ENCODE results near the gene BMPER.

The BMPER gene

GRCh38 chr7:33888166-33888565 is 17.2 kb upstream of the BMPER start:
- DNase-seq (ENCODE audit: low spot score), result no peak

GRCh38 chr7:33892945-33893344 is 12.4 kb upstream of the BMPER start:
- no peak for DNase-seq (ENCODE audit: low spot score)

DNA sequence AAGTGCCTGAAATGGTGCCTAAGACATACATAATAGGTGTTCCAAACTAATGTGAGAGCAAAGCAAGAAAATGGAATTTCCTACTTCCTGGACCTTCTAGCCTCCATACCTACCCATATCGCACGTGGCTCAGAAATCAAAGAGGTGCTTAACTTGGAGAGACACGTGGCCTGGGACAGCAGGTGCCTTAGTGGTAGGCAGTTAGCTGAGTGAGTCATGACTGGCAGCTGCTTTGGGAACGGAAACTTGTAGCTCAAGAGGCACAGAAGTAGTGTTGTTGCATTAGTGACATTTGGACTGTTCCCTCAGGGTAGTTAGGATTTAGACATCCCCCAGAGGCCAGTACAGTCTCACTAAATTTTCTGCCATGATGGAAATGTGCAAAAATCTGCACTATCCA is 12.0 kb upstream of the BMPER start:
- no peak for DNase-seq (ENCODE audit: low spot score)

- DNase-seq (ENCODE audit: low spot score), result peak; percentile 69
Observed at GRCh38 chr7:33895025-33895804, 10.1 kb upstream of the BMPER start.

GRCh38 chr7:33900501-33900900 is 4.8 kb upstream of the BMPER start:
- no peak for DNase-seq (ENCODE audit: low spot score)

GRCh38 chr7:33901199-33901598 is 4.1 kb upstream of the BMPER start:
- DNase-seq (ENCODE audit: low spot score), result no peak

DNA sequence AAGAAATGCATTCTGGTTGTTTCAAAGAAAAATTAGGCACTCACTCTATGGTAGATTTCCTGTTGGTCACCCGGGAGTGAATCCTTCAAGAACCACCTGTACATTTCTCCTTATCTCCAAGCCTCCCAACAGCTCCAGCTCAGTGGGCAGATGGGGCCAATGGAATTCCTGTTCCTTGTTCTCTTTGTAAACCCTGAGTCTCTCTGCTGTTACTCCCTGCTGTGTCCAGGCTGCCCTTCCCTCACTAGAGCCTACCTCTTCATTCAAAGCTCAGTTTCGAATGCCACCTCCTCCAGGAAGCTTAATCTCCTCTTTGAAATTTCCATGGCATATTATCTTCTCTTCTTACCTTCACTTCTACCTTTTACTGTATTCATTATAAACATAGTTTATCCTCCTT is 3.5 kb upstream of the BMPER start:
- no peak for DNase-seq (ENCODE audit: low spot score)

- no peak for DNase-seq (ENCODE audit: low spot score)
Observed at GRCh38 chr7:33902746-33903145, 2.6 kb upstream of the BMPER start.

DNA sequence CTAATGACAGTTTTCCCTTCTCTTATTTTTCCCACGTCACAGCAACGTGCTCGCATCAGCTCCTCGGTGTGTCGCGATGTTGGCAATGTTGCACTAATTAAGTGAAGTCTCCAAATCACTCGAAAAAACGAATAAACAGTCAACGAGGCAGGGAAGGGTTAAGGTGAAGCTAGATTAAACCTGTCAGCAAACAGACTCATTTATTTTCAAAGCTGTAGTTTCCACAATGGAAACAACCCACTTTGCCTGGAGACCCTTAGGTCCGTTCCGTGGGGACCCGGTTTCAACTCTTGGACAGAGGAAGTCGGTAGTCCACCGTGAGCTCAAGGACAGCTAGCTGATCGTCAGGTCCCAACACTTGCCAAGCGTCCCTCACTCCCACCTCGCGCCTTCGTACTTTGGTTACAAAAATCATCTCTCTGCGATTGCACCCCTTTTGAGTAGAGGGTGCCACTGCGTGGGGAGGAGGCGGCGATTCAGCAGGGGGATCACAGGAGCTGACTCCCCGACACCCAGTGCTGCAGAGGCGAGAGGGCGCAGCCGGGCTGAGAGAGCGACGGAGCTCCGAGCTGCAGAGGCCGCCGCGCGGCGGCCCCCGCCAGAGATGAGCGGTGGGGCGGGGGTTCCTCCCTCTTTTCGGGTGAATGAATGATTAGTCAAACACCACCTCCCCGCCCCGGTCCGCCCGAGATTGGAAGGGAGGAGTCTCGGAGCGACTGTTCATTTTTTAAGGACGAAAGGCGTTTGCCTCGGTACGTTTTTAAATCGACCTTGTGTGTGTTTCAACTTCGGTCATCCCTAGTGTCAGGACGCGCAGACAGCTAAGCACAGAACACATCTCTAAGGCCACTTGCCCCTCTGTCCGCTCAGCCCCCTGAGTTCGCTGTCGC is 1.3 kb upstream of the BMPER start:
- DNase-seq (ENCODE audit: low spot score), result peak; percentile 53

GRCh38 chr7:33904681-33905388 is 504 bp upstream of the BMPER start:
- peak; percentile 69 for DNase-seq (ENCODE audit: low spot score)

DNA sequence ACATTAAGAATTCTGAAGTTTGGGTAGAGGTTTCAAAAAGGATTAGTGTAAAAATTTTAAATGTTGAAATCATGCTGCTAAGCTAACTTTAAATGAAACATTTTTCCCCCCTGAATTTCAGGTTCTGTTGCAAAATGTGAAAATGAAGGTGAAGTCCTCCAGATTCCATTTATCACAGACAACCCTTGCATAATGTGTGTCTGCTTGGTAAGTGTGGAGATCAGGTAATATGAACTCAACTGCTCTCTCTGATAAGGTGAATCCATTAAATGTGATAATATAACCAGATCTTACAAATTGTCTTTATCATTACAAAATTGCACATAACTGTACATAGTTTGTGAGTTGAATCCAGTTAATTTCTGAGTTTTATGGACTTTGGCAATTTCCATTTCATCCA is 1.4 kb downstream of the BMPER start:
- no peak for DNase-seq (ENCODE audit: low spot score)

- DNase-seq (ENCODE audit: low spot score), result no peak
Observed at GRCh38 chr7:33907625-33908024, 2.3 kb downstream of the BMPER start.

GRCh38 chr7:33909318-33909717 is 4.0 kb downstream of the BMPER start:
- DNase-seq (ENCODE audit: low spot score), result no peak

- no peak for DNase-seq (ENCODE audit: low spot score)
Observed at GRCh38 chr7:33909755-33910154, 4.4 kb downstream of the BMPER start.

DNA sequence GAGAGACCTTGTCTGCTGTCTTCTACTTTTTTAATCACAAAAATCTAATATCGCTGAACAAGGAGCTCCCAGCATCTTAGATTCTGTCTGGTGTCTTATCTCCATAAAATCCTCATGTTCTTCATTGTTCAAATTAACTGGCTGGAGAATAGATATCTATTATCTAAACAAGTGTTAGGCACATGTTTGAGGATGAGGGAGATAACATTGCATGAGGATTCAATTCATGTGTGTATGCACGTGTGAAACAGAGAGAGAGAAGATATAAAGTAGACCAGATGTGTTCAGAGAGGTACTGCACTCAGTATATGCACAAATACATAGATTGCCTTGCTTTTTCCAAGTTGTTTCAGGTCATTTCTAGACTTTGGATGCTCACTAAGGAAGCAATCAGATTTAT is 5.4 kb downstream of the BMPER start:
- no peak for DNase-seq (ENCODE audit: low spot score)

DNA sequence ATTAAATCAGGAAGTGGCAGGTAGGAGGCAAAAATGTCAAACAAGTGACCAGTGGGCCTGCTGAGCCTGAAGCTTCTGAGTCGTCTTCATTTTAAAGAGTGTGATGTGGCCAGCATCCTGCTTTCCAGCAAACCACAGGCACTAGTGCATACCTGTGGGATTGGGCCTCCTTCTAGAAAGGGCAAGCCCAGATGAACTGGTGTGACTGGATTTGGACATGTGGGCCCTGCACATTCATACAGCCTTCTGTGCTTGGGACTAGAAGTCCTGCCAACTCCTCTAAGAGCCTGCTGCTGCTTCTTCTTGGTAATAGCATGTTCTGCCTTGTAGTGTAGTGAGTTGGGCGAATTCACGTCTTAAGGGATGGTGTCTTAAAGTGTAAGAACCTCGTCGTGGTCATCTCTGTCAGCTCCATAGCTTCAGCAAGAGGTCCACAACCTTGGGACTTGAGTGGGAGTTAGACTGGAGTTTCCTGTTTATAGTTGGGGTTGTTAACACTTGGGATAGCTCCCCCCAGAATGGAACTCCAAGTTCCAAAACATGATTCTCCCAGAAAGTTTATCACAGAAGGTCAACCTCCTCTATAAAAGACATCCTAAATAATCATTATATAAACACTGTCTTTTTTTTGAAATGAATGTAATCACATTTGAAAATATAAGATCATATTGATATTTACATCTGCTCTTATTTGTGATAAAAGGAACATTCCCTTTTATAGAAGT is 11.2 kb downstream of the BMPER start:
- DNase-seq (ENCODE audit: low spot score), result no peak

- no peak for DNase-seq (ENCODE audit: low spot score)
Observed at GRCh38 chr7:33917661-33918060, 12.3 kb downstream of the BMPER start.

DNA sequence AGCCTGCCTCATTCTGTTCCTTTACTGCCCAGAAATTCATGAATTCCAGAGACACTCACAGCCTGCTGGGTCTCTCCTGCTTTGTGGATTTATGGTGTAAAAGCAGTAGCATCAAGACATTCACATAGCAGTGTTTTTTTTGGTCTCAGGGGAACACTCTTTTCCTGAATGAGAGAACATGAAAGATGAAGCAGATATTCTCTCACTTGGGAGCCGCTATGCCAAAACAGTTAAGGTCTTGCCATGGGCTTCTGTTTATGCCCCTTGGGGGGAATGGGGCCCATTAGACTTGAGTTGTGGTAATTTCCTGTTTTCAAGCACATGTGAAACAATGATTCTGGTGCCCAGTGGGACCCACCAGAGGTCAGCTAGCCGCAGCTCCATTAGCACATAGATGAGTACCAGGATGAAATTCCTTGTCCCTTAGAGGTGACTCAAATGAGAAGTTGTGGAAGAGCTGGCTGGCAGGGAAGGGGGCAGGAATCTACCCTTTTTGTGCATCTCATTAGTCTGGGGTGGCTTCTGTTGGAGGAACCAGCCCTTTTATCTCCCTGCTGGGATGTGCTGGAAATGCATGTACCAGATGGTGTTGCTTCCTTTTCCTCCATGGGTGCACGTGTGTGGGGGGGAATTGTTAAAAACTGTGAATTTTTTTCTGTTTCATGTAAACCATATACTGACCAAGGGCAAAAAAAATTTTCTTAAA is 13.3 kb downstream of the BMPER start:
- no peak for DNase-seq (ENCODE audit: low spot score)

DNA sequence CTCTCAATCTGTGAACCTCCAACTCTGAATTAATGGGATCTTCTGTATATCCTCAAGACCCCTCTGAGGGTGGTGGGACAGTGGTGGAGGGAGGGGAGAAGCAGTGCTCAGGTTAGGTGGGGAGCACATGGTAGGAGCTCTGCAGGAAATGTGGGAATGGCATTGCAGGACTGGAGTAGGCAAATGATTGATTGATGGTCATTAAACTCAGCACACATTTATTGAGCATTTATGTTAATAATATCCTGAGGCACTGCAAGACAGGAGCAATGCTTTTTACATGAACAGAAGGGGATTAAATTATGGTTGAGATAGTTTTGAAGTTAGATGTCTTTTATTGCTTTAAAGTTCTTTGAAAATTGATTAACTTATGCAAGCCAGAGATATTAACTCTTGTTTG is 14.1 kb downstream of the BMPER start:
- DNase-seq (ENCODE audit: low spot score), result no peak

DNA sequence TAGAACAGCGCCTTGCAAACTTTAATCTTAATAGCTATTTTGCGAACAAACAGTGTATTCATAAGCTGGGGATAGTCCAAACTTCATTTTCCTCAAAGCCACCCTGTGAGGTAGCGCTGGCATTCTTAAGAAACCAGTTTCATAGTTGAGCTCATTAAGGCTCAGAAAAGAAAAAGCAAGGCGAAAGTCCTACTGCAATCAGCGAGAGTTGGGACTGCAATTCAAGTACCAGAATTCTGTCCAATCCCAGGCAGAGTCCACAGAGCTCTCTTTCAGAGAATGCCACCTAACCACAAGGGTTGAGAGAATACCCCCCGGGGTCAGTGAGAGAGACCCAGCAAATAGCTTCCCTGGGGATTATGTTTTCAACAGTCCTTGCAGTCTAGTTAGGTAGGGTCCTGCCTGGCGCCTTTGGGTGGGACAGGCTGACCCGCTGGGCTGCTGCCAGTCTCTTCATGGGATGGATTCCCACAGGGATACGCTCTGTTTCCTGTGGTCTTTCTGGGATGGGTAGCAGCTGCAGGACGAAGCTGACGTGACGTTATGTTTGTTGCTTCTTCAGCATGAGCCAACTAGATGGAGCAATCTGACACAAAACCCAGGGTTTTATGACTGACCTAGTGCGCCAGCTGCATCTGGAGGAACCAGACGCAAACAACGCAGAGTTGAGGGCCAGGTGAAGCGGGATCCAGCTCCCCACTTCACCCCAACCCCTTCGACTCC is 16.0 kb downstream of the BMPER start:
- peak; percentile 82 for DNase-seq (ENCODE audit: low spot score)

GRCh38 chr7:33922820-33923219 is 17.5 kb downstream of the BMPER start:
- DNase-seq (ENCODE audit: low spot score), result no peak
